NCI-H2196 treated with DMSO at 0.1 percent for 48 hours (cell line): ENCODE results near the gene ARRB2.
"Not testable (repeated sequence)": the region's sequence is repeated elsewhere in the genome, so short reads cannot be mapped to it uniquely, and the experiment has no call there.

Experiments
- DNase-seq: peaks from one replicate; lab custom pipeline; 2025; ENCODE audit not compliant: unreplicated experiment; lab: John Stamatoyannopoulos, UW

Gene ARRB2

DNA sequence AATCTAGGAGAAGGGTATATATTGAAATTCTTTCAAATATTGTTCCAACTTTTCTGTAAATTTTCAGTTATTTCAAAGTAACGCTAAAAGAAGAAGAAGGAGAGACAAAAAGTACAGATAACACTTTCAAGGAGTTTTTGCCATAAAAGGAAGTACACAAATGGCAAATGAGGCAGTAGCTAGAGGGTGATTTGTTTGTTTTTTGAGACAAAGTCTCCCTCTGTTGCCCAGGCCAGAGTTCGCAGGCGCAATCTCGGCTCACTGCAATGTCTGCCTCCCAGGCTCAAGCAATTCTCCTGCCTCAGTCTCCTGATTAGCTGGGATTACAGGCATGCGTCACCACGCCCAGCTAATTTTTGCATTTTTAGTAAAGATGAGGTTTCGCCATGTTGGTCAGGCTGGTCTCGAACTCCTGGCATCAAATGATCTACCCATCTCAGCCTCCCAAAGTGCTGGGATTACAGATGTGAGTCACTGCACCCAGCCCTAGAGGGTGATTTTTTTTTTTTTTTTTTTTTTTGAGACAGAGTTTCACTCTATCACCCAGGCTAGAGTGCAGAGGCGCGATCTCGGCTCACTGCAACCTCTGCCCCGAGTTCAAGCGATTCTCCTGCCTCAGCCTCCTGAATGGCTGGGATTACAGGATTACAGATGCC, 10.9 kb upstream of the ARRB2 start:
- not testable (repeated sequence) for DNase-seq

GRCh38 chr17:4701116-4701515, 9.3 kb upstream of the ARRB2 start:
- no peak for DNase-seq

DNA sequence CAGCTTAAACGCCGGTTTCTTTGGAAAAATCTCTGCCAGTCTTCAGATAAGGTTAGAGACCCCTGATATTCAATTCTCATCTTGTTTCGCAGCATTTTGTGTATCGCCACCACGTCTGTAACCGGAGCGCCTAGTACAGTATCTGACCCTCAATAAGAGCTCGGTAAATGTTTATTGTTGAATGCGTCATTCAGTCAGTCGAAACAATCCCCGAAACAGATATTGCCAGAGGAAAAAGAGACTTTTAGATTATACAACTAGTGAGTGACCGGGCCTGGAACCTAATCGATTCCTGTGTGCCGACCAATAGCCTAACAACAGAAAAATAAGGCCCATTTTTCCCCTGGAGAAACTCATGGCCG, 7.1 kb upstream of the ARRB2 start:
- DNase-seq, result no peak

GRCh38 chr17:4704574-4704907, 5.9 kb upstream of the ARRB2 start:
- DNase-seq, result not testable (repeated sequence)

DNA sequence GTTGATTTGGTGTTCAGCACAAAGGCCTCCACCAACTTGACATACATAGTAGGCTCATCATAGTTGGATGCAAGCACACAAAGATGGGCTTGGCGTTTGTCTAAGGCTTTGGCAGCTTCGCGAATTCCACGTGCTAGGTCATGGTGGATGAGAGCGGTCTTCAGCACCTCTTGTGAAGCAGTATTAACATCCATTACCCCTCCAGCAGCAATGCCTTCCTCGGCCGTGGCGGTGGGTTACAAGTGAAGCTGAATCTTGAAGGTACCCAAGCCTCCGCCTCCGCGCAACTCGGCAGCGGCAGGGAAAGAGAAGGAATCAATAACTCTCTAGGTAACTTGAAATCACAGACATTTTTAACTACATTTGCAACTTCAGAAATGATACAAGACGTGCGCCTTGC, 5.4 kb upstream of the ARRB2 start:
- no peak for DNase-seq

DNA sequence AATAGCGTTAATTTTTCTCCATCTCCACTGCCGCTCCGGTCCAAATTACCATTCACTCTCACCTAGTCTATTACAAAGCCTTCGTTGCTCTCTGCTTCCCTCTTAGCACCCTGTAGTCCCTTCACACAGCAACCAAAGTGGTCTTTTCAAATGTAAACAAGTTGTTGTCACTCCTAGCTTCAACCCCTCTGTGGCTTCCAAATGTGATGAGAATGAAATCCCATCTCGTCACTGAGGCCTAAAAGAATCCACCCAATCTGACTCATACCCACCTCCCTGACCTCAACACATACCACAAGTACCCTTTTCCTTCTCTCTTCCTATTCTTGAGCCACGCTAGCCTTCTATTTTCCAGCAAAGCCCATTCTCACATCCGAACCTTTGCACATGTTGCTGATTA, 4.3 kb upstream of the ARRB2 start:
- no peak for DNase-seq

DNA sequence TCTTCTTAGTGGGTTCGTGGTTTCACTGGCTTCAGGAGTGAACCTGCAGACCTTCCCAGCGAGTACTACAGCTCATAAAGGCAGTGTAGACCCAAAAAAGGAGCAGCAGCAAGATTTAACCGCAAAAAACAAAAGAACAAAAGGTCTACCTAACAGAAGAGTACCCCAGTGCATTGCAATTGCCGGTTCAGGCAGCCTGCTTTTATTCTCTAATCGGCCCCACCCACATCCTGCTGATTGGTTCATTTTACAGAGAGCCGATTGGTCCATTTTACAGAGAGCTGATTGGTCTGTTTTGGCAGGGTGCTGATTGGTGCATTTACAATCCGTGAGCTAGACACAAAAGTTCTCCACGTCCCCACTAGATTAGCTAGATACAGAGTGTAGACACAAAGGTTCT, 2.0 kb upstream of the ARRB2 start:
- DNase-seq, result no peak

- no peak for DNase-seq
Observed at GRCh38 chr17:4710693-4711634, 532 bp downstream of the ARRB2 start.

- DNase-seq, result no peak
Observed at GRCh38 chr17:4711661-4712181, 1.3 kb downstream of the ARRB2 start.

GRCh38 chr17:4712526-4712925, 2.1 kb downstream of the ARRB2 start:
- DNase-seq, result no peak

GRCh38 chr17:4714340-4715062, 4.1 kb downstream of the ARRB2 start:
- not testable (repeated sequence) for DNase-seq

DNA sequence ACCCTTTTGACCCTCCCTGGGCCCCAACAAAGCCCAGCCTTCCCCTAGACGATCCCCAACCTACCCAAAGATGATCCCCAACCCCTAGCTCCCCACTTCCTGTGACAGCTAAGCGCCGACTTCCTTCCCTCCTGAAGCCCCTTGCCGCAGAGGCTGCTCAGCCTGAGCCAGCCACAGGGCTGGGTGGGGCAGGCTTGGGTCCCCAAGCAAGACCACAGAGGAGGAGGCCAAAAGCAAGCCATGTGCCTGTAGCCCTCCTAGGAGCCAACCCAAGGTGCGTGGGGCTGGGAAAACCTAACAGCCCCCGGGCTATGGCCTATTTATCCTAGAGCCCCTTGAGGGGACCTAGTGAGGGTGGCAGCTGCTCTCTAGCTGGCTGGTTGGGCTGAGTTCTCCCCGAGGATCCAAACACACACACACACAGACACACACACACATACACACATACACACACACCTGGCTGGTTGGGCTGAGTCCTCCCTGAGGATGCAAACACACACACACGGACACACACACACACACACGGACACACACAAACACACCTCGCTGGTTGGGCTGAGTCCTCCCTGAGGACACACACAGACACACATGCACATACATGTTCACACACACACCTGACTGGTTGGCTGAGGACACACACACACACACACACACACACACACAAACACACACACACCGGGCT, 4.8 kb downstream of the ARRB2 start:
- no peak for DNase-seq

- no peak for DNase-seq
Observed at GRCh38 chr17:4716081-4716480, 5.6 kb downstream of the ARRB2 start.

DNA sequence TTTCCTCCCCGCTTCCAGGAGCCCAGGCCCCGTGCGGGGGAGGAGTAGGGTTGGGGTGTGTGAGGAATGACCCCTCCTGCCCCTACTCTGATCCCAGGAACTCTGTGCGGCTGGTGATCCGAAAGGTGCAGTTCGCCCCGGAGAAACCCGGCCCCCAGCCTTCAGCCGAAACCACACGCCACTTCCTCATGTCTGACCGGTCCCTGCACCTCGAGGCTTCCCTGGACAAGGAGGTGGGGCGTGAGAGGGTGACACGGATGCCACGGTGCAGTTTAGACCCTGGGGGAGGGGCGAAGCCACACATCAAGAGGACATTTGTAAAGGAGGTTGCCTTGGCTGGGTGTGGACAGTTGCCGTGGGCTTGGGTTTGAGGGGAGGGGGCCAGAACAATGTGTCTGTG, 7.4 kb downstream of the ARRB2 start:
- no peak for DNase-seq

DNA sequence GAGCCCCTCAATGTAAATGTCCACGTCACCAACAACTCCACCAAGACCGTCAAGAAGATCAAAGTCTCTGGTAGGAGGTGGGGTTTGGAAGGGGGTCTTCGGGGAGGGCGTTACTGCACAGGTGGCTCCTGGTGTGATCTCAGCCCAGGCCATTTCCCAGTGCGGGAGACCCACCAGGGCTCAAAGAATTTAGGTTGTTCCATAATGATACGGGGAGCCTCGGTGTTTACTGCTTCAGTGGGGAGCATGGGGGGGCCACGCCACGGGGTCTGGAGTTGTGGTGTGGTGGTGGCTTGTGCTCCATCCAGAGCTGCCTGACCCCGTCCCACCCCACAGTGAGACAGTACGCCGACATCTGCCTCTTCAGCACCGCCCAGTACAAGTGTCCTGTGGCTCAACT, 7.8 kb downstream of the ARRB2 start:
- DNase-seq, result no peak

DNA sequence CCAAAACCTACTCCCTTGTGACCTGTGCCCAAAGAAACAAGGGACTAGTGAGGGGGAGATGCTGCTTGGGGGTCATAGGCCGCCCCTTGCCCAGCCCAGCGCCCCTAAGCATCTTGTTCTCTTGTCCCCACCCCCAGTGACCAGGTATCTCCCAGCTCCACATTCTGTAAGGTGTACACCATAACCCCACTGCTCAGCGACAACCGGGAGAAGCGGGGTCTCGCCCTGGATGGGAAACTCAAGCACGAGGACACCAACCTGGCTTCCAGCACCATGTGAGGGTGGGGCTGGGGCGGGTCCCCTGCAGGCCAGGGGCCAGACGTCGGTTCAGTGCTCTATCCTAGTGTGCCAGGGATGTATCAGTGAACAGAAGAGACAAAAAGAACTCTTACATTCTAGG, 8.7 kb downstream of the ARRB2 start:
- no peak for DNase-seq

- no peak for DNase-seq
Observed at GRCh38 chr17:4719684-4720221, 9.3 kb downstream of the ARRB2 start.

DNA sequence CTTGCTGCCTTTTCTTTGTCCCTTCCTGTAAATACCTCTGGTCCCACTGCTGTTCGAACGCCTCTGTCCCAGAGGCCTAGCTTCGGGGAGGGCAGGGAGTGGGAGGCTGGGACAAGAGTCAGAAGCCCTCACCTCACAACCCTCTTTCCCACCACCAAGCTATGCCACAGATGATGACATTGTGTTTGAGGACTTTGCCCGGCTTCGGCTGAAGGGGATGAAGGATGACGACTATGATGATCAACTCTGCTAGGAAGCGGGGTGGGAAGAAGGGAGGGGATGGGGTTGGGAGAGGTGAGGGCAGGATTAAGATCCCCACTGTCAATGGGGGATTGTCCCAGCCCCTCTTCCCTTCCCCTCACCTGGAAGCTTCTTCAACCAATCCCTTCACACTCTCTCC, 10.4 kb downstream of the ARRB2 start:
- no peak for DNase-seq

GRCh38 chr17:4721203-4722135, 11.0 kb downstream of the ARRB2 start:
- no peak for DNase-seq
